GM18858 (cell line): ENCODE results near the gene INTS13.
A peak's percentile ranks its signal among the peaks of the same experiment; 100 is the strongest.
"Not testable (repeated sequence)": the region's sequence is repeated elsewhere in the genome, so short reads cannot be mapped to it uniquely, and the experiment has no call there.

Experiments
- ATAC-seq: cut with Tn5 transposase; IDR thresholded peaks from one replicate; pipeline ENCODE4 v1.9.1; 2021; ENCODE audit not compliant: unreplicated experiment

The INTS13 gene

GRCh38 chr12:26935636-26936378 is 2.0 kb downstream of the INTS13 start:
- ATAC-seq: no peak

DNA sequence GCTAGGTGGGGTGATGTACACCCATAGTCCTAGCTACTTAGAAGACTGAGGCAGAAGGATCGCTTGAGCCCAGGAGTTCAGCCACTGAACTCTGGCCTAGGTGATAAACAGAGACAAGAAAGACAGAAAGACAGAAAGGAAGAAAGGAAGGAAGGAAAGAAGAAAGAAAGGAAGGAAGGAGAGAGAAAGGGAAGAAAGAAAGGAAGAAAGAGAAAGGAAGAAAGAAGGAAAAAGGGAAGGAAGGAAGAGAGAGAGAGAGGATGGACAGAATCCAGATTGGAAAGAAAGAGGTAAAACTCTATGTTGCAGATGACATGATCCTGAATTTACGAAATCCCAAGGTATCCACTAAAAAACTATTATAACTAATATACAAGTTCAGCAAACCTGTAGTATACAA is 8.2 kb downstream of the INTS13 start:
- ATAC-seq: no peak

GRCh38 chr12:26928661-26929060 is 9.1 kb downstream of the INTS13 start:
- no peak for ATAC-seq

DNA sequence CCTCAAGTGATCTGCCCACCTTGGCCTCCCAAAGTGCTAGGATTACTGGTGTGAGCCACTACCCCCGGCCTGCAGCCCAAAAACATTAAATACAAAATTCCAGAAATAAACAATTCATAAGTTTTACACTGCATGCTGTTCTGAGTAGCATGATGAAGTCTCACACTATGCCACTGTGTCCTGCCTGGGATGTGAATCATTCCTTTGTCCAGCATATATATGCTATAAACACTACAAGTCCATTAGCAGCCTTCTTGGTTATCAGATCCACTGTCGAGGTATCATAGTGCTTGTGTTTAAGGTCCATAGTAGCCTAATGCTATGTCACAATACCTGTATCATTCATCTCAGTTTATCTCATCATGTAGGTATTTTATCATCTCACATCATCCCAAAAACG is 15.9 kb downstream of the INTS13 start:
- no peak for ATAC-seq

DNA sequence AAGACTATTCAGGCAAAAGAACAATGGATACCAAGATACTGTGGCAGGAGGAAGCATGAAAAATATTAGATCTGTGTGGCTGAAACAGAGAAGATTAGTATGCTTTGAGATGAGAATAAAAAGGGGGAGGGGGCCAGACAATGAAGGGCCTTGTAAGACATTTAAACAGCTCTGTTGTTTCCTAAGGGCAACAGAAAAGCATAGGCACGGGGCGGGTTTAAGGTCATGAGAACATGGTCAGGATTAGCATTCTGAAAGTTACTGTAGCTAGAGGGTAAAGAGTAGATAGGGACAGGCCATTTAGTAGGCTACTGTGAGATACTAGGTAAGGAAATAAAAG is 18.6 kb downstream of the INTS13 start:
- ATAC-seq: no peak

DNA sequence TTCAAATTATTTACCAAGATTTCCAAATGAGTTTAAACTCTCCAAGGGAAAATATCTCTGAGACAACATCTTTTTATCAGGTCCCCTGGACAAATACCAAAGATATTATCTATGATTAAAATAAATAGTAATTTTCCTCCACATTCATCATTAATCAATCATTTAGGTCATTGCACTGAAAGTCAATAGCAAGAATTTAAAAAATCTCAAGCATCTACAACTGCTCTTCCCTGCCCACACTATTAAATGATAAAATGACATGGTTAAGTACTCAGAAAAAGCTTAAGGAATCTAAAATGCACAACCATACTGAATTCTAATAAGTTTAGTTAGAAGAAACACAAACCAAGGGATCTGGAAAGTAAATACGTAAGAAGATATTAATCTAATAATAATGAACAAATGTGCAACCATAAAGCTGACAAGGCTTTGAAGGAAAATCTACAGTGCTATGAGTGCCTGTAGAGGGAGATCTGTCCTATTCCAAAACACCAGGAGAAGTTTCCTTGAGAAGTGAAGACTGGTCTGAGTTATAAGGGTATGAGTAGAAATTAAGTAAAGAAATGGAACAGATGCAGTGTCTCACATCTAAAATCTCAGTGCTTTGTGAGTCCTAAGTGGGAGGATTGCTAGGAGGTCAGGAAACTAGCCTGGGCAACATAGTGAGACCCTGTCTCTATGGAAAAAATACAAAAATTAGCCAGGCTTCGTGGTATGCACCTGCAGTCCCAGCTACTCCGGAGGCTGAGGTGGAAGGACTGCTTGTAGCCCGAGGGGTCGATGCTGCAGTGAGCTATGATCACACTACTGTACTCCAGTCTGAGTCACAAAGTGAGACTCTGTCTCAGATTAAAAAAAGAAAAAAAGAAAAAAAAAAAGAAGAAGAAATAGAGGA is 19.2 kb downstream of the INTS13 start:
- ATAC-seq: no peak

DNA sequence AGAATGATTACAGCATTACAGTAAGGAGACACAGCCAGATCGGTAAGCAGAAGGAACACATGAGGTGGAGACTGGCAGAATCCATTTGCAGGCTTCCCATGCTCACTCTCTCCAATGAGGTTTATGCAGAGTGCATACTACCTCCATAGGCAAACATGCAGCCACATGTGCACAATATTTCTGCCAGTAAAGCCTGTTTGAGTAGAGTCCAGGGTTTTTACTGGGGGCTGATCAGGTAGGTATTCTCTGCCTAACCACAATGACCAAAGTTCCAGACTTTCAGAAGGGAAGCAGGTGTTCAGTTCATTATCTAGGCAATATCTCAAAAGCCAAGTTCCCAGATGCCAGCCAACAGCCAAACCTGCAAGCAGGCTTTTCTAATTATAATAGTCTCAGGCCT is 31.1 kb downstream of the INTS13 start:
- no peak for ATAC-seq

DNA sequence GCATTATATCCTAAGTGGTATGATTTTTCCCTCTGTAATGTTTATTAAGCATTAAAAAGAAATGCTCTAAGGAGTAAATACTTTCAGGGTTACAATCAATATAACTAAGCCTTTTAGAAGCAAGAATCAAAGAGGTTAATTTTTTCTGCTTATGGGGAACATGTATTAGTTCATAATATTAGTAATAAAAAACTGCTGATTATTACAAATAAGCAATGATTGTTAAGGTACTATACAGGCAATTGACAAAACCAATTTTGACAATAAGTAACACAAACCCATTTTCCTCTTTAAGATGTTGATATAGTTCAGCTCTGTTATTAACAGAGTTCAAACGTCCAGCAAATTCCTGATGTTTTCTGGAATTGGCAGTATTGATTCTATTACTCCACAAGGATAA is 31.8 kb downstream of the INTS13 start:
- no peak for ATAC-seq

- ATAC-seq: not testable (repeated sequence)
These were observed 34.4 kb downstream of the INTS13 start for GRCh38 chr12:26903396-26903795.

DNA sequence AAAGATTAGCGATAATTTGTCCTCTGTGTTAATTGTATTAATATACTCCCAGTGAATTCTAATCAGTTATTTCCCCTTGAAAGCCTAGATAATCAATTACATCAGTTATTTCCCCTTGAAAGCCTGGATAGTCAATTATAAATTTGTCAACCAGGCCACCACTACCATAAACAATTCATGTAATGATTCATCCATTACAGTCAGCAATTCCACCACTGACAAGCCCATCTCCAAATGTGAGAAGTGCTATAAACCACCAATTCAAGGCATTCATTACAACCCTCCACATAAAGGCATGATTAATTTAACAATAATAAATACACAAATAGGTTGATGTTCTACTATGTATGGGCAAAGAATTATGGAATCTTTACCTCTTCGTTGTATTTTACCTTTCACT is 40.9 kb downstream of the INTS13 start:
- ATAC-seq: no peak

GRCh38 chr12:26895672-26896071 is 42.1 kb downstream of the INTS13 start:
- no peak for ATAC-seq

- no peak for ATAC-seq
These were observed 46.1 kb downstream of the INTS13 start for GRCh38 chr12:26891704-26892103.

DNA sequence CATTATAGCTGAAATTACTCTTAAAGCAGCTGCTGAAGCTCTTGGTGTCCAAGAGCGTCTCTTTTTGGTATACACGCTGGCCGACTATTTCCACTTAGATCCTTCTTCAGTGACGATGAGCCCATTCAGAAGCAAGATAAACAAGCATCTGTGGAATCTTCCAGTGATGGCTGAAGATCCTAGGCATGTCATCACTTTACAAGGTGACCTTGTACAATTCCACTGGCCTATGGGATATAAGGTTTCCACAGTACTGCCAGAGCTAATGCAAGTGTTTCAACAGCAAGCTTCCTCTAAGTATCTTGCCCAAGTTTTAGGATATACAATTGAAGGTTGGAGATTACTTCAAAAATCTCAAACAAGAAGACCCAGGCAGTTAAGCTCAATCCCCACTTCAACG is 47.0 kb downstream of the INTS13 start:
- ATAC-seq: no peak

DNA sequence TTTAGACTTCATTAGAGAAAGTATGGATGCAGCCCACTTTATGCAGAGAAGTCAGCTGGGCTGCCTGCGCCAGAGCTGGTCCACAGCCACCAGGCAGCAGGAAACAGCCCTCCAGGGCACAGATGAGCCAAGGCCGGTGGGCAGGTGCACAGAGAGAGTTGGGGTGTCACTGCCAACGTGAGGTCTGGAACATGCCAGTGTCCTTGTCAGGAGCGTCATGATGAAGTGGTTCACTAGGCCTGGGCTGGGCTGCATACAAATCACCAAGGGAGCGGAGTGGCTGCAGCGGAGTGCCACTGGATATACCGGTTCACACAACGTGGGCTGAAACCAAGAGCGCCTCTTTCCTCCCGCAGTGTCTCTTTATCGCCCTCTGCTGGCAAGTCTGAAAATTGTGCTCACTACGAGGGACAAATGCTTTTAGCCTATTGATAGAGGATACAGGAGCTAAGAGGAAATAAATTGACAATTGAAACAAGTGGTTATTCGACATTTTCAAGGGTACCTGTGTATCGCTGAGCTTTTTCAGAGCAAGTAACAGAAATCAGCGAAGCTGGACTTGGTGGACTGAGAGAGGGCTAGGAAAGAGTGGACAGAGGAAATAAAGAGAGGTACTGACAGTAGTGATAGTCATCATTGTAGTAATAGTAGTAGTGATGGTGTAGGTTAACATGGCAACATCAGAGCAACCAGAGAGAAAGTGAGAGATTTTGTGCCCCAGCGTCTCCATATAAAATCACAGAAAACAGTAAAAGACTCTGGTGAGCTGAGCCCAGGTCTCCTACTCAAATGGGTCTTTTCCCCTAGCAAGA is 52.8 kb downstream of the INTS13 start:
- ATAC-seq: peak; percentile 82

GRCh38 chr12:26880625-26881024 is 57.2 kb downstream of the INTS13 start:
- ATAC-seq: no peak

DNA sequence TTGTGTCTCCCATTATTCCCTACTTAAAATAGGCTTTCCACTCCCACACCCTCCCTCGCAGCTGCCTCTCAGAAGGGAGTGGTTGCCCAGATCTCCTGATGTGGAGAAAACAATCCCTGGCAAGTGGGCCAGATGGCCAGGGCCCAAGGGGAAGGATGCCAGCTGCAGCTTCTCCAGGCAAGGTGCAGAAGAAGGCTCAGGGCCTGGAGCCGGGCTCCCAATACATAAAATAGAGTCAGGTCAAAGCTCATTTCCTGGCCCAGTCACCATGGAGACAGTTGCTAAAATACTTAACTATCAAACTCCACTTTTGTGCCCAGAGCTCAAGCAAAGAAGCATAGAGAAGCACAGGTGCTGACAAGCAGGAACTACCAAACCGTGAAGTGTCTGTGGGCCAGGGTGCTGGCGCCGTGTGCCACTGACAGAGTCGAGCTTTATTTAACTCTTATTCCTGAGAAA is 59.1 kb downstream of the INTS13 start:
- ATAC-seq: peak; percentile 59

DNA sequence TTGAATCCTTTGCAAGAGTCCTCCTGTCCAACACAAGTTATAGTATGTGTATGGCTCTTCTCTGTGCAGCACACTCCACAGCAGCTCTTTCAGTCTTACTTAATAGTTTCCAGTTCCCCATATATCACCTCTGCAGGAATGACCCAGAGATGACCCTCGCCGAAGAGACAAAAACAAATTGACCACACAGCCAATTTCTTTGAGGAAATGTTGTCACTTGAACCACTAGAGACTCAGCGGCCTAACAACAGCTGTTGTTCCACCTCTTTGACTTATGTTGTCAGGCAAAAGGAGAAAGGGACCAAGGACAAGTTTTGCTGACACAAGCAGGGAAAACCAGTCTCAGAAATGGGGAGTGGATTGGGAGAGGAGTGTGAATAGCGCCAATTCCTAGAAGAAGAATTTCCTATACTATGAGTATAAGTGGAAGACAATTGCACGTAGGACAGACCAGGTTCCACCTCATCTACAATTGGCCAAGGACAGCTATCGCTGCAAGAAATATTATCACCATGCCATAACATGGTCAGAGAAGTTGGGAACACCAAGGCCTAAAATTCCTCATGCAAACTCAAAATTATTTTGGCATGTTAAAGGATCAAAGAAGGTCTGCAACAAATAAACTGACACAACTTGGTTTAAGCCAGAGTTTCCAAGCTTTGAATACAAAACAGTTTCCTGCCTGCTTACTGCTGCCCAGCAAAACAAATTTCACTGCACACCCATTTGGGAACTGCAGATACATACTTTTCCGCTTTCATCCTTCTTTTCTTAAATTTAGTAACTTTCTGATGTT is 63.1 kb downstream of the INTS13 start:
- ATAC-seq: peak; percentile 54

DNA sequence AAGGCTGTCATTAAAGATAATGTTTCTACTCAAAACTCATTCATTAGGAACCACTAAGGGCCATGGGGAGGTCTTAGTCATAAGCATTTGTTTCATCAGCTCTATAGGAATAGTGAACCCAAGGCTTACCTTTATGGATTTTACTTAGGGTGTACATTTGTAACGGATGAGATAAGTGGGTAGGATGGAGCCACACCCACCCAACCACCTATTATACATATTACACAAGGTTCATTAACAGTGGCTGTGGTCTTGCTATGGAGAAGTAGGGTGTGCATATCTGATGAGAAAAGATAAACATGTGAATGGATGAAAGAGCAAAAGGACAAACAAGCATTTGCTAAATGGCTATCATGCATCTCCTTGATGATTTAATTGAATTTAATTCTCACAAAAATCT is 65.2 kb downstream of the INTS13 start:
- ATAC-seq: no peak

GRCh38 chr12:26871985-26872384 is 65.8 kb downstream of the INTS13 start:
- no peak for ATAC-seq

- ATAC-seq: no peak
These were observed 67.0 kb downstream of the INTS13 start for GRCh38 chr12:26870491-26871419.
